ENCODE data around the gene PPT2. TPM values are rescaled to one million over a fixed set of nuclear protein-coding genes. Genes with fewer than 3 reads are reported as not detected.

Gene PPT2
- total RNA-seq, 1 donor from 2014 or later, result 23.4 TPM

DNA sequence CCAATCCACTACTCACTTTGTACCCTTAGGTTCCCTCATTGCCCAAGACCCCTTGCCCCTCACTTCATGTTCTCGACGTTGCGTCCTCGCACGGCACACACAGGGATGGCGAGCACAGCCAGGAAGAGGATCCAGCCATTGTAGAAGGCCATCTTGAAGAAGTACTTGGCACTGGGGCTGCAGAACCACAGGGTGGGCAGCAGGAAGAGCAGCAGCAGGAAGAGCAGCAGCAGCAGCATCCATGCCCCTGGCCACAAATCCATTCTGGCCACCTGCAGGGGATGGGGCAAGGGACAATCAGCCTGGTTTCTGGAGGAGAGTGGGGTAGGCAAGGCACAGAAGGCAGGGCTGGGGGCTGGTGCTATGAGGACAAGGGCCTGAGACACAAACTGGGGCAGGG is 17.3 kb downstream of the PPT2 start:
- H3K4me3 ChIP-seq, result no peak overlapping the region
- H3K4me1 ChIP-seq, result peaks cover 23% of the 10 kb centered on the region
- intact Hi-C loops (cut with micrococcal nuclease), result no loop called here
- no peak overlapping the region for H3K27ac ChIP-seq (replicated peaks)
- TF ChIP-seq, protein P1, sequence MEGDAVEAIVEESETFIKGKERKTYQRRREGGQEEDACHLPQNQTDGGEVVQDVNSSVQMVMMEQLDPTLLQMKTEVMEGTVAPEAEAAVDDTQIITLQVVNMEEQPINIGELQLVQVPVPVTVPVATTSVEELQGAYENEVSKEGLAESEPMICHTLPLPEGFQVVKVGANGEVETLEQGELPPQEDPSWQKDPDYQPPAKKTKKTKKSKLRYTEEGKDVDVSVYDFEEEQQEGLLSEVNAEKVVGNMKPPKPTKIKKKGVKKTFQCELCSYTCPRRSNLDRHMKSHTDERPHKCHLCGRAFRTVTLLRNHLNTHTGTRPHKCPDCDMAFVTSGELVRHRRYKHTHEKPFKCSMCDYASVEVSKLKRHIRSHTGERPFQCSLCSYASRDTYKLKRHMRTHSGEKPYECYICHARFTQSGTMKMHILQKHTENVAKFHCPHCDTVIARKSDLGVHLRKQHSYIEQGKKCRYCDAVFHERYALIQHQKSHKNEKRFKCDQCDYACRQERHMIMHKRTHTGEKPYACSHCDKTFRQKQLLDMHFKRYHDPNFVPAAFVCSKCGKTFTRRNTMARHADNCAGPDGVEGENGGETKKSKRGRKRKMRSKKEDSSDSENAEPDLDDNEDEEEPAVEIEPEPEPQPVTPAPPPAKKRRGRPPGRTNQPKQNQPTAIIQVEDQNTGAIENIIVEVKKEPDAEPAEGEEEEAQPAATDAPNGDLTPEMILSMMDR (IDR thresholded peaks at IDR 0.05; ENCODE audit: borderline replicate concordance), result no peak
- no peaks in the 10 kb centered on the region for H3K9me3 ChIP-seq (replicated peaks)
- no peaks in the 10 kb centered on the region for H3K27me3 ChIP-seq (ENCODE audit: low read depth)
- peaks cover 41% of the 10 kb centered on the region for H3K36me3 ChIP-seq
- no peak for DNase-seq

DNA sequence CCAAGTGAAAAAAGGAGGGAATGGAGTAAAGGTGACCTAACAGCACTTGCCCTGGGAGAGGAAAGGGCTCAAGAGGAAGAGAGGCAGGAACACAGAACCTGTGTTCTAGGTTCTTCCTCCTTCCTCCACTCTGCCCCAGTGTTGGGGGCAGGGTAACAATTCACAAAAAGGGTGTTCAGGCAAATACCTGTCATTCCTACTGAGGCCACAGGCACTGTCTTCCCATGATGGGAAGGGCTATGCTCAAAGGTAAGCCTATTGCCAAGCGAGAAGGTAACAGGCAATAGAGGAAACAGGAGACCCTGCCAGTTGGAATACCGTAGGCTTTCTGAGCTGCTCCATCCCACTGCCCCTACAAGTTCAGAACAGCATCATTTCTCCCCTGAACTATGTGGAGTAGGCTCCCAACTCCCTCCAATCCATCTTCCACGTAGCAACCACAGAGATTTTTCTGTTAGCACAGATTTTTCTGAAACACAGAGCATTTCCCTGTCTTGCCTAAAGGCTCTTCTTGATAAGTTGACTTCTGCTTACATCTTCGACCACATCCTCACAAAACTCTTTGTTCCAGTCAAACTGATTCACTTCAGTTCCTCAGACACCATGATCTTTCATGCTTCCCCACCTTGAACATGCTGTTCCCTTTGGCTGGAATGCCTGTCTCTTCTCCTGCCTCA is 19.2 kb downstream of the PPT2 start:
- TF ChIP-seq, protein P1 (IDR thresholded peaks at IDR 0.05; ENCODE audit: borderline replicate concordance), result no peak
- peaks cover 22% of the 10 kb centered on the region for H3K36me3 ChIP-seq
- peaks cover 34% of the 10 kb centered on the region for H3K4me1 ChIP-seq
- H3K4me3 ChIP-seq, result no peak overlapping the region
- intact Hi-C loops (cut with micrococcal nuclease), result no loop called here
- H3K9me3 ChIP-seq (replicated peaks), result no peaks in the 10 kb centered on the region
- H3K27me3 ChIP-seq (ENCODE audit: low read depth), result no peaks in the 10 kb centered on the region
- no peak for DNase-seq
- H3K27ac ChIP-seq (replicated peaks), result no peak overlapping the region

DNA sequence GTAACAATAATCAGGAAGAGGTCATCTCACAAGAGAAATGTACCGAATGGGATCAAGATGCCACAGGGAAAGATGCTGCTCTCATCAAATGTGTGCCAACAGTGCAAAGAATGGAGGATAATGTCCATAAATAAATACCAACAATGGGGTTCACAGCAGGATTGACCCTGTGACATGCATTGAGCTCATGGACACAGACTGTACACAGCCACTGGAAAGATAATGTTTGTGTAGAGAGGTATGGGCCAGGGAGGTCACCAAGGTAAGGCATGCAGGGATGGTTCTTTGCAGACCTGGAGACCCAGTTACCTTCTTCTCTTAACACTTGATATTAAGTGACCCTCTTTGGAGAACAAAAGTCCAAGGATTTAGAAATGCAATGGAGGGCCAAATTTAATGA is 20.5 kb downstream of the PPT2 start:
- intact Hi-C loops (cut with micrococcal nuclease), result no loop called here
- no peaks in the 10 kb centered on the region for H3K9me3 ChIP-seq (replicated peaks)
- no peak overlapping the region for H3K4me3 ChIP-seq
- no peak for DNase-seq
- TF ChIP-seq, protein P1 (IDR thresholded peaks at IDR 0.05; ENCODE audit: borderline replicate concordance), result no peak
- peaks cover 16% of the 10 kb centered on the region for H3K36me3 ChIP-seq
- no peaks in the 10 kb centered on the region for H3K27me3 ChIP-seq (ENCODE audit: low read depth)
- H3K27ac ChIP-seq (replicated peaks), result no peak overlapping the region
- H3K4me1 ChIP-seq, result peaks cover 44% of the 10 kb centered on the region

DNA sequence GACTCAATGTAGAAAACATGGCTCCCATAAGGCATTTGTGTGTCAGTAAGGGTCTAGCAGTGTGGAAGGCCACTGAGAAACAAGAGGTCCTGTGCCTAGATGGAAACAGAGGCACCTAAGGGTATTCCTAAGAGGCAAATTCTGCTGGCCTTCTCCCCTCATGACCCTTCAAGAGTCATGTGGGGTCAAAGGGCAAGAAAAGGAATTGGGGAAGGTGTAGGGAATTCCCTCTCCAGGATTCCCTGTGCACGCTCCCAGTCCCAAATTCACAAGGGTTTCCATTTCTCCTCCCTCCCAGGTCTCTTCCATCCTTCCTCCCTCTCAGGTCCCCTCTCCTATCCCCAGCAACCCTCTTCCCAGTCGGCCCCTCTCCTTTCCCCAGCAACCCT is 21.4 kb downstream of the PPT2 start:
- TF ChIP-seq, protein P1 (IDR thresholded peaks at IDR 0.05; ENCODE audit: borderline replicate concordance), result no peak
- intact Hi-C loops (cut with micrococcal nuclease), result no loop called here
- H3K4me1 ChIP-seq, result peaks cover 53% of the 10 kb centered on the region
- H3K27me3 ChIP-seq (ENCODE audit: low read depth), result no peaks in the 10 kb centered on the region
- H3K27ac ChIP-seq (replicated peaks), result peak overlapping the region; percentile 97
- H3K36me3 ChIP-seq, result peaks cover 18% of the 10 kb centered on the region
- no peak for DNase-seq
- peak overlapping the region; percentile 93 for H3K4me3 ChIP-seq
- no peaks in the 10 kb centered on the region for H3K9me3 ChIP-seq (replicated peaks)

DNA sequence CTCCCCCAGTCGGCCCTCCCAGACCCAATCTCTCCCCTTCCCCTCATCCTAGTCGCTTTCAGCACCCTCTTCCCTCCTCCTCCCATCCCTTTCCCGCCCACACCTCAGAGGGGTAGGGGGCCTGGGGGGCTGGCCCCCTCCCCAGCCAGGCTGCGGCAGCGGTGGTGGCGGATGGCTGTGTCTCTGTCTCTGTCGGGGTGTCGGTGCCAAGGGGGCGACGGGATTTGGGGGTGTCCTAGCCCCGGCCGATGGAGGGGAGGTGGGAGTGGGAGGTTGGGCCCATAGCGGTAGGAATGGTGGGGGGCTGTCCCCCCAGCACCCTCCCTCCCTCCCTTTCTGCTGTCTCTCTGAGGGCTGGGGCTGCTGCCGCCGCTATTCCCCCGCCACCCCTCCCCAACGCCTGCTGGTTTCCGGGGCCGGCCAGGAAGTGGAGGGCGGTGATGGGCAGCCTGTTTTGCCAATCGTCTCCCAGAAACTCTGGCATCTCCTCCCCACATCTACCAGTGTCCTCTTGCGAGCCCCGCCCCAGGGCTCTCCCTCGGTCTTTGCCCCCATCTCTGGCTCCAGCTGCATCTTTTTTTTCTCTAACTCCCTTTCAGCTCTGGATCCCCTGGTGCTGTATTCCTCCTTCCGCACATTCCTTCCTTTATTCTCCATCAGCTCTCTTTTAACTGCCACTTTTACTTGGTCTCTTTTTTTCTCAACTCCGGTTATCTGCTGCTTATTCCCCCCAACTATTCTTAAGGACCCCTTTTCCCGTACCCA is 22.0 kb downstream of the PPT2 start, which contains the start of gene AGPAT1:
AGPAT1 (minus strand) TSS at position 374 of the 765 bp plus-strand sequence. CDS start 4,588 bp downstream, outside the sequence.
- H3K9me3 ChIP-seq (replicated peaks), result no peaks in the 10 kb centered on the region
- TF ChIP-seq, protein P1 (IDR thresholded peaks at IDR 0.05; ENCODE audit: borderline replicate concordance), result no peak
- peaks cover 17% of the 10 kb centered on the region for H3K36me3 ChIP-seq
- H3K27ac ChIP-seq (replicated peaks), result peak within 1 kb of the TSS; percentile 97
- H3K4me1 ChIP-seq, result peaks cover 56% of the 10 kb centered on the region
- H3K4me3 ChIP-seq, result peak within 1 kb of the TSS; percentile 93
- peak; percentile 99 for DNase-seq
- no peaks in the 10 kb centered on the region for H3K27me3 ChIP-seq (ENCODE audit: low read depth)
- intact Hi-C loops (cut with micrococcal nuclease), result no loop called here

Measured in left ventricle myocardium inferior (tissue), 1 donor.